Left ventricle myocardium inferior (tissue), 1 donor: Measurements from ENCODE around the gene GRB10. TPM values are rescaled to one million over a fixed set of nuclear protein-coding genes. Genes with fewer than 3 reads are reported as not detected.
A peak's percentile ranks its signal among the peaks of the same experiment; 100 is the strongest.

ENCODE experiments used
- DNase-seq: peaks from one replicate; pipeline ENCODE4 v3.0.0-alpha.2; 2020
- H3K27ac ChIP-seq: fragments of 200-600 bp; replicated peaks from 2 replicates; pipeline ENCODE4 v1.8.0; 2021
- H3K27me3 ChIP-seq: fragments of 200-600 bp; 2 replicates; pipeline ENCODE4 v1.8.0; 2021; ENCODE audit warnings: low read depth
- H3K36me3 ChIP-seq: fragments of 200-600 bp; 2 replicates; pipeline ENCODE4 v1.8.0; 2021
- H3K4me1 ChIP-seq: fragments of 200-600 bp; 2 replicates; pipeline ENCODE4 v1.8.0; 2021
- H3K4me3 ChIP-seq: fragments of 200-600 bp; 2 replicates; pipeline ENCODE4 v1.8.0; 2021; ENCODE audit warnings: mild to moderate bottlenecking, moderate library complexity
- H3K9me3 ChIP-seq: fragments of 200-600 bp; replicated peaks from 2 replicates; pipeline ENCODE4 v1.8.0; 2021
- intact Hi-C: fragments of 100-400 bp; cut with micrococcal nuclease; formaldehyde crosslinking; loops from one replicate; pipeline ENCODE4 v1.11.0; 2022
- total RNA-seq: library from RNA; stranded (reverse); fragmentation: NEBNext Ultra II Directional; extraction: Animal tissue kit (Norgen Biotek cat#: 25700); gene quantifications from one replicate; pipeline ENCODE4 v1.2.1, GENCODE V29; 2021
- TF ChIP-seq, protein P1 (sequence below): fragments of 200-600 bp; IDR thresholded peaks from 2 replicates; pipeline ENCODE4 v1.8.0; 2021; ENCODE audit warnings: antibody characterized with exemption, mild to moderate bottlenecking, borderline replicate concordance
- donor health status: DM: no; HTN: yes; CAD: no; lungs with severe emphysema.

Gene GRB10
- total RNA-seq, 1 donor from 2014 or later = 40.6 TPM

DNA sequence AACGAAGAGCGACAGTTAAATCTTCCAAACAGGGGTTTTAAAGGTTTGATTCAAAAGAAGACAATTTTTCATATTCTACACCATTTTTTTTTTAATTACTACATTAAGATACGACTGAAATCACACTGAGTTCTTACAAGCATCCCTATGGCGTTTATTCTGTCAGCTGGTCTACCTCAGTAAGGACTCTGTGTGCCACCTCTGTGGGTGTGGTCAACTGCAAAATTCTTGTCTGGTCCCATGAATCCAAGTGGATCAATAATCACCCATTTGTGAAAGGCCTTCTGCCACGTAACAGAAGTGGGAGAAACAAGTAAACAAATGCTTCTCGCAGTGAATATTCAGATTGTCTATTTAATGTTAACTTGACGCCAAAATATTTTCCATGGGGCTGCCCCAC lies 104.1 kb downstream of the GRB10 start:
- peaks cover 68% of the 10 kb centered on the region for H3K4me1 ChIP-seq
- DNase-seq = no peak
- TF ChIP-seq, protein P1, sequence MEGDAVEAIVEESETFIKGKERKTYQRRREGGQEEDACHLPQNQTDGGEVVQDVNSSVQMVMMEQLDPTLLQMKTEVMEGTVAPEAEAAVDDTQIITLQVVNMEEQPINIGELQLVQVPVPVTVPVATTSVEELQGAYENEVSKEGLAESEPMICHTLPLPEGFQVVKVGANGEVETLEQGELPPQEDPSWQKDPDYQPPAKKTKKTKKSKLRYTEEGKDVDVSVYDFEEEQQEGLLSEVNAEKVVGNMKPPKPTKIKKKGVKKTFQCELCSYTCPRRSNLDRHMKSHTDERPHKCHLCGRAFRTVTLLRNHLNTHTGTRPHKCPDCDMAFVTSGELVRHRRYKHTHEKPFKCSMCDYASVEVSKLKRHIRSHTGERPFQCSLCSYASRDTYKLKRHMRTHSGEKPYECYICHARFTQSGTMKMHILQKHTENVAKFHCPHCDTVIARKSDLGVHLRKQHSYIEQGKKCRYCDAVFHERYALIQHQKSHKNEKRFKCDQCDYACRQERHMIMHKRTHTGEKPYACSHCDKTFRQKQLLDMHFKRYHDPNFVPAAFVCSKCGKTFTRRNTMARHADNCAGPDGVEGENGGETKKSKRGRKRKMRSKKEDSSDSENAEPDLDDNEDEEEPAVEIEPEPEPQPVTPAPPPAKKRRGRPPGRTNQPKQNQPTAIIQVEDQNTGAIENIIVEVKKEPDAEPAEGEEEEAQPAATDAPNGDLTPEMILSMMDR = no peak
- H3K27me3 ChIP-seq = no peaks in the 10 kb centered on the region
- H3K36me3 ChIP-seq = peaks cover 9% of the 10 kb centered on the region
- H3K9me3 ChIP-seq = no peaks in the 10 kb centered on the region
- H3K4me3 ChIP-seq = no peak overlapping the region
- no peak overlapping the region for H3K27ac ChIP-seq
- intact Hi-C loops = loop anchor here (10.0 kb wide), 2 partner anchors 64 to 204 kb away; no protein-coding TSS in a partner anchor

DNA sequence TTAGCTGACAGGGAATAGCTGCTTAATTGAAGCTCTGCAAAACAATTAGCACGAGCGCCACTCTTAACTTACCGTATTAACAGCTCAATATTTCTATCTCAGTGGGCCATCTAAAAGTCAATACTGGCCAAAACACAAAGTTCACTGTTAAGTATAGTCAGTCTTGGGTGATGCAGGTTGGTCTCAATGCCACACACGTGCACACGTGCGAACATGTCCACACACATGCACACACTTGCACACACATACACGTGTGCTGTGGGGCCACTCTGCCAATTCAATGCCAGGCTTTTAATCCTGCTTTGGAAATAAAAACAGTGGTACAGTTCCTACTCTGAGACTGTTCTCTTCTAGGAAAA lies 105.1 kb downstream of the GRB10 start:
- peak overlapping the region; percentile 50 for H3K27ac ChIP-seq

DNA sequence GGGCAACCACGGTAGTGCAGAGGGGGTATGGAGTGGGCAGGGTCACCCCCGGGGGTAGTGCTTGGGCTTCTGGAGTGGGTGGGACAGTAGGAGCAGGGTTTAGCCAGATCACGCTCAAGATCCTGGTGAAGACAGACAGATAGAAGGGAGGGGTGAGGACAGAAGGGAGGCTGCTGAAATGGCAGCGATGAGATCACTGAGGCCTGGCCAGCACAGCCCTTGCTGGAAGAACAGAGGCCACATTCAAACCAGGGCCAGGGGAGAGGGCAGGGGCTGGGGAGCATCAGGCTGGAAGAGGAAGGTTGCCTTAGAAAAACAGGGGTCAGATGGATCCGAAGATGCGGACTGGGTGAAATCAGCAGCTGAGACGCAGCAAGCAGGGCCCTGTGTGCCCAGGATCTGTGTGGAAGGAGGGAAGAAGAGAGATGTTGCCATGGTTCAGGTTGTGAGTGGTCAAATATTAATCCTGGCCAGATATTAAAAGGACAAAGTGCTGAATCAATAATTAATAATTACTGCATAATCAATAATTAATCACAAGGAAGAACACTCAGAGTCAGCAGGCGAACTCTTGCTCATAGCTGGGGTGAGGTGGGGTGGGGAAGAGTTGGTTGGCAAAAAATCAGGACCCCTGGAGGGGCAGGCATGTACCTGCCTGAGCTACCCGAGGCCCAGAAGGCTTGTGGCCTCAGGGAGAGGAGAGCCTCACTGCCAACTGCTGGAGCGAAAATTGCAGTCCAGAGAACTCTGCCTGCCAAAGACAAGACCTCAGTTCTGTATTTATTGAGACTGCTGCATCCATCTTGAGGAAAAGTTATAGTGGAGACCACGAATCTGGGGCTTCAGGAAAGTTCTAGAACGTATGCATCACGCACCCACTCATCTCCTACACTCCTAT lies 105.7 kb downstream of the GRB10 start:
- TF ChIP-seq, protein P1 = no peak
- intact Hi-C loops = loop anchor here (10.0 kb wide), 2 partner anchors 62 to 202 kb away; no protein-coding TSS in a partner anchor
- no peak overlapping the region for H3K4me3 ChIP-seq
- peaks cover 9% of the 10 kb centered on the region for H3K36me3 ChIP-seq
- no peak for DNase-seq
- peak overlapping the region; percentile 50 for H3K27ac ChIP-seq
- no peaks in the 10 kb centered on the region for H3K27me3 ChIP-seq
- H3K9me3 ChIP-seq = no peaks in the 10 kb centered on the region
- peaks cover 64% of the 10 kb centered on the region for H3K4me1 ChIP-seq

More for the DNA sequence above, 105.1 kb downstream of the GRB10 start:
- no peak overlapping the region for H3K4me3 ChIP-seq
- TF ChIP-seq, protein P1 = no peak
- peaks cover 9% of the 10 kb centered on the region for H3K36me3 ChIP-seq
- no peak for DNase-seq
- intact Hi-C loops = loop anchor here (10.0 kb wide), 2 partner anchors 63 to 203 kb away; no protein-coding TSS in a partner anchor
- H3K4me1 ChIP-seq = peaks cover 68% of the 10 kb centered on the region
- no peaks in the 10 kb centered on the region for H3K27me3 ChIP-seq
- no peaks in the 10 kb centered on the region for H3K9me3 ChIP-seq

DNA sequence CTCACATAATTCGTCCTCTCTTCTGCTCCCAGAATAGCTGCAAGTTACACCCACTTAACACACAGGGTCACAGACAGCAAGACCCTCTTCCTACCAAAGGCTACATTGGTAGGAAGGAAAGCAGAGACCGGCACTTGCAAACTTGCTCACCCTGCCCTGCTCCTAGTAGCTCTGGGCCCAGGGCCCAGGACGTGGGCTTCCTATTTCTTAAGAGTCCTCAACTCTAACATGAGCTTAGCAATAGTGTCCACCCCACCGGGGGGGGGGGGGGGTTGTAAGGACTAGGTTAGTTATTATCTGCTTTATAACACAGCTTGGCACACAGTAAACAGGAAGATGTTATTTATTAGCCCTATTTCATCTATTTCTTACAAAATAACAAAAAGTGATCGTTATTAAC lies 106.6 kb downstream of the GRB10 start:
- H3K27ac ChIP-seq = peak overlapping the region; percentile 50
- intact Hi-C loops = loop anchor here (10.0 kb wide), 2 partner anchors 61 to 201 kb away; no protein-coding TSS in a partner anchor
- H3K4me3 ChIP-seq = no peak overlapping the region
- peaks cover 9% of the 10 kb centered on the region for H3K36me3 ChIP-seq
- TF ChIP-seq, protein P1 = no peak
- H3K9me3 ChIP-seq = no peaks in the 10 kb centered on the region
- H3K27me3 ChIP-seq = no peaks in the 10 kb centered on the region
- peaks cover 64% of the 10 kb centered on the region for H3K4me1 ChIP-seq
- no peak for DNase-seq

DNA sequence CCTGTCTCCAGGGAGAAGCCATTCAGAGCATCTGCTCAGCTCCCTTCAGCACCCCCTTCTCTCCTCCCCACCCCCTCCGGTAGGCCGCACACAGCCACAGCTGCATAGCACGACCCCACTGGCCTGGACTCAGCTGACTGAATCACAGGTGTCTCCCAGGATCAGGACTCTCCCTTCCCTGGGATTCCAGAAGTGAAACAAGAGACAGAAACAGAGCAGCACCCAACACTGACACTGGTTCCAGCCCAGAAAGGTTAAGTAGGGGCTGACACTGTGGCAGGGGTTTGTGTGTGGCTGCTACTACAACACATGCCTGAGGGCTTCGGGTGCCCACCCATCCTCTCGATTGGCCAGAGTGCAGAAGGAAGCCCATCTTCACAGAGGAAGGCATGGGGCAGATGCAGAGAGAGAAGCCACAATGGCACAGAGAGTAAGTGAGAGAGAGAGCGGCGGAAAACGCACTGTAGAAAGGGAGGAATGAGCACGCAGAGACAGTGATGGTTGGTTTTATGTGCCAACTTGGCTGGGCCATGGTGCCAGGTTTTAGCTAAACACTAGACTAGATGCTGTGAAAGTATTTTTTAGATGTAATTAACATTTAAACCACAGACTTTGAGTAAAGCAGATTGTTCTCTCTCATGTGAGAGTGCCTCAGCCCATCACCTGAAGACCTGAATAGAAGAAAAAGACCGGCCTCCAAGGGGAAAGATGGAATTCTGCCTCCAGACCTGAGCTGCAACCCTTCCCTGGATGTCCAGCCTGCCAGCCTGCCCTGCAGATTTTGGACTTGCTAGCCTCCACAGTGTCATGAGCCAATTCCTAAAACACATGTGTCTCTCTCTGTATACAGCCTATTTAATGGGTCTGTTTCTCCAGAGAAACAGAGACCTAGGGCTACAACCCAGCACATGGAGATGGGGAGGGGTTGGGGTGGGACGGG lies 107.5 kb downstream of the GRB10 start:
- no peaks in the 10 kb centered on the region for H3K9me3 ChIP-seq
- H3K4me1 ChIP-seq = peaks cover 66% of the 10 kb centered on the region
- H3K36me3 ChIP-seq = peaks cover 11% of the 10 kb centered on the region
- intact Hi-C loops = loop anchor here (10.0 kb wide), 2 partner anchors 60 to 200 kb away; no protein-coding TSS in a partner anchor
- TF ChIP-seq, protein P1 = no peak
- DNase-seq = no peak
- H3K4me3 ChIP-seq = no peak overlapping the region
- H3K27me3 ChIP-seq = no peaks in the 10 kb centered on the region
- H3K27ac ChIP-seq = peak overlapping the region; percentile 50
